GM12878 (cell line): ENCODE results near the gene SEPTIN11.
"Not testable (repeated sequence)": the region's sequence is repeated elsewhere in the genome, so short reads cannot be mapped to it uniquely, and the experiment has no call there.

Experiments used
- EED ChIP-seq: sonication (generic); IDR thresholded peaks from 2 replicates; pipeline ENCODE4 v1.6.1; 2016; ENCODE audit warnings: antibody characterized with exemption, low read depth
- EZH2 ChIP-seq: IDR thresholded peaks from 2 replicates; pipeline ENCODE4 v1.6.1; 2012; ENCODE audit warnings: low read depth, mild to moderate bottlenecking, control low read depth, inconsistent platforms, low read length, borderline replicate concordance; ENCODE audit not compliant: control insufficient read depth
- KDM1A ChIP-seq: fragments of 200-600 bp; sonication (generic); IDR thresholded peaks from 2 replicates; pipeline ENCODE4 v1.6.1; 2016; ENCODE audit warnings: borderline replicate concordance

- not testable (repeated sequence) for TF ChIP-seq KDM1A, EZH2, EED
These were observed 14.4 kb downstream of the SEPTIN11 start for GRCh38 chr4:76963927-76964326.
